ENCODE measurements around the gene HHIPL1.

The HHIPL1 gene

DNA sequence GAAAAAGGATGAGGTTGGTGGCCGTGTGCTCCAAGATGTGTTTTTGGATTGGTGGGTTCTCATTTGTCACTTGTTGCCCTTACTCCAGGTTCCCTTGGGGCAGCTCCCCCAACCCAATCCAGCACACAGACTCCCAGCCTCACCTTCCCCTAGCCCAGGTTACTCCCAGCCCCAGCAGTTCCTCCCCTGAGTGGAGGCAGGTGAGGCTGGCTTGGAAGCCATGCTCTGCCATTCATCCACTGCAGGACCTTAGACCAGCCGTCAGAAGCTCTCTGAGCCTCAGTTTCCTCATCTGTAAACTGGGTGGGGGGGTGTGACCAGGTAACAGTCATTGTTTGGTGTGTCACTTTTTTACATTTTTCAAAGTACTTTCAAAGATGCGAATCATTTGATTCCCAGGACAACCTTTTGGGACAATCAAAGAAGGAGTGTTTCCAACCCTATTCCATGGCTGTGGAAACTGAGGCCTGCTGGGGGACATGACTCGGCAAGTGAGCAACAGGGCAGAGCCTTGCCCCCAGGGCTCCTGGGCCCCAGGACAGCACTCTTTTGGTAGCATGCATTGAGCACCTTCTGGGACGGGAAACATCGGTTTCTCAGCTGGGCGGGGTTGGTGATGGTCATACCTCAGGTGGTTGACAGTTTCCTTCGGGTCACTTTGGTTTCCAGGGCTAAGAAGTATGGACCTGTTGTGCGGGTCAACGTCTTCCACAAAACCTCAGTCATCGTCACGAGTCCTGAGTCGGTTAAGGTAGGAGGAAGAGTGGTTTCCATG lies 46.4 kb downstream of the HHIPL1 start:
- no peak for DNase-seq

DNA sequence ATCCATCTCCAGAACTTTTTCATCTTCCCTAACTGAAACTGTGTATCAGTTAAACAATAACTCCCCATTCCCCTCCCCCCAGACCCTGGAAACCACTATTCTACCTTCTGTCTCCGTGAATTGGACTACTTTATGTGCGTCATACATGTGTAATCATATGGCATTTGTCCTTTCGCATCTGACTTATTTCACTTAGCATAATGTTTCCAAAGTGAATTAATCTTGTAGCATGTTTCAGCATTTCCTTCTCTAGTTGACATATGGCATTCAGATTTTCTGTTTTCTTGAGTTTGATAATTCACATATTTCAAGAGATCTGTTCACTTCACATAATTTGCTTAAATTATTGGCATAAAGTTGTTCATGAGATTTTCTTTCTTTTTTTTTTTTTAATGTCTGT lies 49.0 kb downstream of the HHIPL1 start:
- DNase-seq, result no peak

GRCh38 chr14:99696929-99697328 lies 52.0 kb downstream of the HHIPL1 start:
- no peak for DNase-seq

GRCh38 chr14:99698236-99698635 lies 53.3 kb downstream of the HHIPL1 start:
- no peak for DNase-seq

DNA sequence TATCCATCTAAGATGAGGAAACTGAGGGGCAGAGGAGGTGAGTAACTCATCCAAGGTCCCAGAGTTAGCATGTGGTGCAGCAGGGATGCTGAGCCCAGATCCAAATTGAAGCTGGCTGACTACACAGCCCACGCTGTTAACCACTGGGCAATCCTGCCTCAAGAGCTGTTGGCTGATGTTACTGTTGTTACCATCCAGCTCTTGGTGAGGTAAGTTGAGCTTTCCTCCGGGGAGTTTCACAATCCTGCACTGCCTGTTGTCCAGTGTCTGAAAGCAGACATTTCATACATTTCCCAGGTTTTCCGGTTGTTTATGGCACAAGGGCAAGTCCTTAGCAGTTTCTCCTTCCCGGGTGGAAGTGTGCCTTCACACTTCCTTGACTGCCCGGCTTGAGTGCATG lies 53.7 kb downstream of the HHIPL1 start:
- no peak for DNase-seq

DNA sequence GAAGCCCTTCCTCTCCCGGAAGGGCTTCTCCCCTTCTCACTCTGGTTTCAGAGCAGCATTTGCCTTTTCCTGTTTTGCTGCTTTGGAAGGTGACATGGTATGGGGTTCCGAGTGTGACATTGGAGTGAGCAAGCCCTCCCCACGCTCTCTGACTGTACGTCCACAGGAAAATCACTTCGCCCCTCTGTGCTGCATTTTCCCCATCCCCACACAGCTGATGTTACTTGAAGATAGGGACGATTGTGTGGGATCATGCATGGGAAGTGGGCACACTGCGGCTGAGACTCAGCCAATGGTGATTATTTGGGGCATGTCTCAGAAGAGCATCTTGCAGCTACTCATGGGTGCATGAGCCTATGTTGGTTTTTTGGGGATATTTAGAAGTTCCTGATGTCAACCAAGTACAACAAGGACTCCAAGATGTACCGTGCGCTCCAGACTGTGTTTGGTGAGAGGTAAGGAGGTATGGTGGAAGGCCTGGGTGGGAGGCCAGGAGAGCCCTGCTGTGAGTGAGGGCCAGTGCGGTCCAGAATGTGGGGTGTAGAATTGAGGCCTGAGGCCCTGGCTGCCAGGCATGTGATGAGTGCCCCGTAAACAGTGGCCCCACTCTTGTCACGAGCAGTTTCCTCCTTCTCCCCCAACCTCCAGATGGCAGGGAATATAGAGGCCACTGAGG lies 54.3 kb downstream of the HHIPL1 start:
- no peak for DNase-seq

DNA sequence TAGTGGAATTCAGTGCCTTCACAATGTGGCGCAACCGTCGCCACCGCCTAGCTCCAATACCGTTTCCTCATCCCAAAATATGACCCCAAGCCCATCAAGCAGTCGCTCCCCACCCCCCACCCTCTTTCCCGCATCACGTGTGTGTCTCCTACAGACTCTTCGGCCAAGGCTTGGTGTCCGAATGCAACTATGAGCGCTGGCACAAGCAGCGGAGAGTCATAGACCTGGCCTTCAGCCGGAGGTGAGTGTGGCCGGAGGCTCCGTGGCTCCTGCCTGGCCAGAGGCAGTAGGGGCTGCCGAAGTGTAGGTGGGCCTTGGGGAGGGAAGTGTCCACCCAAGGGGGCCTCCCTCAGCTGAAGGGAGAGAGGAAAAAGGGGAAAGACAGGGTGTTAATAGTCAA lies 54.9 kb downstream of the HHIPL1 start:
- DNase-seq, result no peak

GRCh38 chr14:99700379-99700778 lies 55.5 kb downstream of the HHIPL1 start:
- DNase-seq, result no peak

DNA sequence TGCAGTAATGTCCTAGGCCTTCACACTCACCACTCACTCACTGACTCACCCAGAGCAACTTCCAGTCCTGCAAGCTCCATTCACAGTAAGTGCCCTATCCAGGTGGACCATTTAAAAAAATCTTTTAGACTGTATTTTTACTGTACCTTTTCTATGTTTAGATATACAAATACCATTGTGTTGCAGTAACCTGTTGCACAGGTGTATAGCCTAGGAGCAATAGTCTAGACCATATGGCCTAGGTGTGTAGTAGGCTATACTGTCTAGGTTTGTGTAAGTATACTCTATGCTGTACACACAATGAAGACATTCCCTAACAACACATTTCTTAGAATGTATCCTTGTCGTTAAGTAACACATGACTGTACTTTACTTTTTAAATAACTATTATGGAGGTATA lies 56.3 kb downstream of the HHIPL1 start:
- DNase-seq, result no peak

DNA sequence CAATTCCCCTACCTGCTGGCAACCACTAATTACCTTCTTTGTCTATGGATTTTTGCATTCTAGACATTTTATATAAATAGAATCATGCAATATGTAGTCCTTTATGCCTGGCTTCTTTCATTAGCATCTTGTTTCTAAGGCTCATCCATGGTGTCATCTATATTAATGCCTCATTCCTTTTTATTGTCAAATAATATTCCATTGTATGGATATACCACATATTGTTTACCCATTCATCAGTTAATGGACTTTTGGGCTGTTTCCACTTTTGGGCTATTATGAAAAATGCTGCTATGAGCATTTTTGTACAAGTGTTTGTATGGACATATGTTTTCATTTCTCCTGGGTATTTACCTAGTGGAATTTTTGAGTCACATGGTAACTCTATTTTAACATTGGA lies 57.2 kb downstream of the HHIPL1 start:
- no peak for DNase-seq

DNA sequence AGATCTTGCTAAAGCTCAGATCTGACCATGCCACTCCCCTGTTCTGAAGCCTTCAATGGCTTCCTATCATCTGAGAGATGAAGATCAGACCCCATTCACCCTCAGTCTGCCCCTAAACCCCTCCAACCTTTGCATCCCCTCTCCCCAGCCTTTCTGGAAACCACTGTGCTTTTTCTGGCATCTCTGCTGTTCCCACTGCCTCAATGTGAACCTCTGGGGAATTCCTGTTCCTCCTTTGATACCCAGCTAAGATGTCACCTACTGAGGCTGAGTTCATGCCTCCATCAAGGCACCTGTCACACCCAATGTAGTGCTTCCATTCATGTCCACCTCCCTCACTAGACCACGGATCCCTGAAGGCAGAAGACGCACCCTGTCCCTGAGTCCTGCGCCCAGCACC lies 58.5 kb downstream of the HHIPL1 start:
- no peak for DNase-seq

- no peak for DNase-seq
These were observed 59.1 kb downstream of the HHIPL1 start for GRCh38 chr14:99704037-99704436.

DNA sequence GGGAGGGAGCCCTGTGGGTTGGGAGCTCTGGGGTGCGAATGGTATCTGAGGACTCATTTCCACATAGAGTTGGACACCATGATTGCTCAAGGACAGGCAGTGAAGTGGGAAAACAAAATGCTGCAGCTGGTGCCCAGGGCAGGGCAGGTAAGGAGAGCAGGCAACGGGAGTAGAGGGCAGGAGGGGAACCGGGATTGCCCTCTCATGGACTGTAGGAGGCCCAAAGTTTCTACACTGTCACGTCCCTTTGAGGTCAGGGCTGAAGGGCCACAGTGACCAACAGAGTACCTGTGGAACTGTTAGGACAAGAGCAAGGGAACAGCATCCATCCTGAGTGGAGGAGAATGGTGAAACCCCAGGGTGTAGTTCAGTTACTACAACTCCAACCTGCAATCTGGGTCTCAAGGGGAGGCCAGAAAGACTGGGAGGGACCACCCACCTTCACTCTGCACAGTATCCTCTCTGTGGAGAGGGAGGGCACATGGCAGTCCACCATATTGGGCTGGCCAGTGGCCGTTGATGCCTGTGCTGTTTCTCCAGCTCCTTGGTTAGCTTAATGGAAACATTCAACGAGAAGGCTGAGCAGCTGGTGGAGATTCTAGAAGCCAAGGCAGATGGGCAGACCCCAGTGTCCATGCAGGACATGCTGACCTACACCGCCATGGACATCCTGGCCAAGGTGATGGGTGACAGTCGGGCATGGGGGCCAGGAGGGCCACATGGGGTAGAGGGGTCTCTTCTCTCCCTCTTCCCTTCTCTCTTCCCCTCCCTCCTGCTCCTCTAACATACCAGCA lies 61.4 kb downstream of the HHIPL1 start:
- no peak for DNase-seq

DNA sequence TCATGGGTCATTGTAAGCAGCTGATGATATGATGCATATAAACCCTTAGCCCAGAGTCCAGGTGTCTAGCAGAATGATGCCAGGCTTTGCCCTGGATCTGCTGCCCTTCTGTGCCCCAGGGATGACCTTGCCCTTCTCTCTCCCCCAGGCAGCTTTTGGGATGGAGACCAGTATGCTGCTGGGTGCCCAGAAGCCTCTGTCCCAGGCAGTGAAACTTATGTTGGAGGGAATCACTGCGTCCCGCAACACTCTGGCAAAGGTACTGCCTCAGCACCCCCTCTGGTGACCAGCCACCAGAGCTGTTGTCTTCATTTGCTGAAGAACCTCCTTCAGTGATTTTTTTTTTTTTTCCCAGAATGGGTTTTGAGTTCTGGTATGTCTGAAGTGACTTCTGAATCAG lies 62.5 kb downstream of the HHIPL1 start:
- no peak for DNase-seq

DNA sequence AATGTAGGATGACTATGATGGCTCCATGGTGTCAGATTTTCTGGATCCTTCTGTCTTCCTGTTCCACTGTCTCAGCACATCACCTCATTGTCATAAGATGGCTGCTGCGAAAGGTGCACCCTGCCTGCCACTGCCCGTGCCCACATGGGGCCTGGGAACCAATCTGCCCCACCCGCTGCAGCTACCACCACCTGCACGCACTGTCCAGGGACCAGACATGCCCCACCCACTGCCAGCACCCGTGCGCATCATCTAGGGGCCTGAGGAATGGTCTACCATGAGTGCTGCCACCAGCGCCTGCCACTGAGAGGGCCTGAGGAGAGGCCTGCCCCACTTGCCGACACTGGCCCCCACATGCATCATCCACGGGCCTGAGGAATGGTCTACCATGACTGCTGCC lies 63.0 kb downstream of the HHIPL1 start:
- DNase-seq, result no peak

DNA sequence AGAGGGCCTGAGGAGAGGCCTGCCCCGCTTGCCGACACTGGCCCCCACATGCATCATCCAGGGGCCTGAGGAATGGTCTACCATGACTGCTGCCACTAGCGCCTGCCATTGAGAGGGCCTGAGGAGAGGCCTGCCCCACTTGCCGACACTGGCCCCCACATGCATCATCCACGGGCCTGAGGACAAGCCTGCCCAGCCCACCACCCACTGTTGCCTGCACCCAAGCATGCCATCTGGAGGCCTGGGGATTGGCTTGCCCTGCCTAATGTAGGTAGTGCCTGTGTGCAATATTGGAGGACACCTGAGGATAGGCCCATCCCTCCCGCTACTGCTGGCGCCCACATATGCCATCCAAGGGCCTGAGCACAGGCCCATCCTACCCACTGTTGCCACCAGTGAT lies 63.5 kb downstream of the HHIPL1 start:
- no peak for DNase-seq

- no peak for DNase-seq
These were observed 69.0 kb downstream of the HHIPL1 start for GRCh38 chr14:99713972-99714371.

GRCh38 chr14:99715266-99716000 lies 70.5 kb downstream of the HHIPL1 start:
- no peak for DNase-seq

- no peak for DNase-seq
These were observed 71.3 kb downstream of the HHIPL1 start for GRCh38 chr14:99716091-99716849.

DNA sequence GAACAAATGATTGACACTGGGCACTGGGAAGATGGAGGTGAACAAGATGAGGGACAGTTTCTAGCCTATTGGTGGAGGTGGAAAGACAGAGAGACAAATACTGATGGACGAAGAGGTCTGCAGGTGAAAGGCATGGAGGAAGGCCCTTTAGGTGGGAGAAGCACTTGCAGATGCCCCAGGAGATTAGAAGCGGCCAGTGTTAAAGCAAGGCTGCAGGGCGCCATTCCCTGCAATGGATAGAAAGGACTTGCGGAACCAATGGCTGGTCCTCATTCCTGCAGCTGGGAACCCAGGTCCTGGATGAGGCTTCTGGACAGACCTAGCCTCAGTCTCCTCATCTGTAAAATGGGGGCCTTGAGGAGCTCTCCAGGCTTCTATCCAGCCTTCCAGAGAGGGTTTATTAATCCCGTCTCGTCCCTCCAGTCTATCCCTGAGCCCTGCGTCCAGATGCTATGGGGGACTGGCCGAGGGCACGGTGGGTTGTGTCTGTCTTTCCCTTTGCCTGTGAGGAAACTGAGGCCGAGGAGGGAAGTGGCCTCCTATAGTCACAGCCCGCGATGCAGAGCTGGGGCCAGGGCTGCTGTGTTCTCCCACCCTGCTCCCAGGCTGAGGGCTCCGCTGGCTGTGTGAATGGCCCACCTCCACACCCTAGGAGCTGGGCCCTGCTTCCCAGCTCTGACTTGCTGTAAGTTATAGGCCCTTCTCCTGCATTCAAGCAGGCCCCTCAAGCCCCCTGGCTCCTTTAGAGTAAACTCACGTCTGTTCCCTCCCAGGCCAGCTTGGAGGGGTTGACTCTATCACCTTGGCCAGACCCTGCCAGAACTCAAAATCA lies 72.1 kb downstream of the HHIPL1 start:
- no peak for DNase-seq

GRCh38 chr14:99717682-99718013 lies 72.7 kb downstream of the HHIPL1 start:
- no peak for DNase-seq
